ENCODE results near the gene PALD1. TPM values are rescaled to one million over a fixed set of nuclear protein-coding genes. Genes with fewer than 3 reads are reported as not detected.

Gene PALD1
- total RNA-seq (2014; rRNA removed; shearing (Covaris generic)): 1.8 and 2.0 TPM in 2 replicates
- polyA plus RNA-seq (2015; cell fraction: cytosol; rRNA removed): 1.9 and 3.0 TPM in 2 replicates
- 4.3 and 6.6 TPM in 2 replicates for polyA plus RNA-seq (2015; cell fraction: nucleus; rRNA removed)

DNA sequence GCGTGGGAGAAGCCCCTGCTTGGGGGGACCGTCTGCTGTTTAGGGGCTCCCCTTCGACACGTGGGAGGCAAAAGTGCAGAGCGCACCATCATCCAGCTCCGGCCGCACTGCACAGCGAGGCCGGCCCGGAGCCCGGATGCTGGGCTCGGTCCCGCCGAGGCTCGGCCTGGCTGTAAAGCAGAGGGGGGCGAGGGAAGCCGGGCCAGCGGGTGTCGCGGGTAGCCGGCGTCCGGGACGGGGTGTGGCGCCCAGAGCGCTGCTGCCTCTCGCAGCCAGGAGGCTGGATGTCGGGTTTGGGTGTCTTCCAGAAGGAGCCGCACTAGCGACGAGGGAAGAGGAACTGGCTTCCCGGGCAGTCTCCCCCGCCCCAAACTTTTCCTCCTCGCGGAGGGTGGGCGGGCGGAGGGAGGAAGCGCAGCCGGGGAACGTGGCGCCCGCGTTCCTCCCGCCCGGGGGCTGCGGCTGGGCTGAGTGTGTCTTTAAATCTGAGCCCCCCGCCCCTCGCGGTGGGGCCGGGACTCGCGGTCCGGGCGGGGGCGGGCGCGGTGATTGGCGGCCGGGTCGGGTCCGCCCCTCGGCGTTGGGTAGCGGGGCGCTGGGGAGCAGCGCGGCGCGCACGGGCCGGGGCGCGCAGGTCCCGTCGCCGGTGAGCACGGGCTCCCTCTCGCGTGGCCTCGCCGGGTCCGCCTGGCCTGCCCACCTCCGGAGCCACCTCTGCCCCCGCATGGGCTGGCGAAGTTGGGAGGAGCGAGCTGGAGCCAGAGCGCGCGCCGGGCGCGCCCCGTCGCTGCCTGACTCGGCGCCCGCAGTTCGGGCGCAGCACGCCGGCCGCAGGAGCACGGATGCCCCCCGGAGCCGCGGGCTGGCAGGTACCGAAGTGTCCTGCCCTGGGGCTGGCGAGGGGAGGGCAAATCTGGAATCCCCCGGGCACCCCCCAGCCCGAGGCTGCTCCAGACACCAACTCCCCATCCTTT lies at the start of gene PALD1:
Gene PALD1 (plus strand): TSS at position 577 of the 974 bp plus-strand sequence. CDS start 47,185 bp downstream, outside the sequence.
- in situ Hi-C loops (cut with HindIII; ENCODE audit: low pct_unique_long_range_greater_than_20kb, low sequenced_read_pairs): no loop called here
- peak; percentile 7 for DNase-seq (ENCODE audit: low read depth, low spot score)

- DNase-seq (ENCODE audit: low read depth, low spot score): peak; percentile 26
- in situ Hi-C loops (cut with HindIII; ENCODE audit: low pct_unique_long_range_greater_than_20kb, low sequenced_read_pairs): no loop called here
Measured at GRCh38 chr10:70430493-70431445, 47.8 kb upstream of the PALD1 start.

DNA sequence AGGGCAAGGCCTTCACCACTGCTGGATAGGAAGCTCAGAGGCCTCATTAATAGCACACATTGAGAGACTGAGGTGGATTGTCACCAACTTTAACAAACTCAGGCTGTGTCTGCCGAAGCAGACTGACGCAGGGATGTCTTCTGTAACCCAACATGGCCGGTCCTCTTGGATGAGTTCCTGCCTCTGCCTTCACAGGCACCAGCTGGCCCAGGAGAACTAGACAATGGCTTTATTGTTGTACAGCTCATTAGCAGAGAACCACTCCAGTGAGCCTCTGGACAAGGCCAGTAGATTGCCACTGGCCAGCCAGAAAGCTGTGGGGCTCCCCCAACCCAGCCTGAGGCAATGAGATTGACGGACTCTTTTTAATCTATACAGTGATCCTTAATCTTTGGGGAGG lies 46.5 kb upstream of the PALD1 start:
- in situ Hi-C loops (cut with HindIII; ENCODE audit: low pct_unique_long_range_greater_than_20kb, low sequenced_read_pairs): no loop called here
- peak; percentile 64 for DNase-seq (ENCODE audit: low read depth, low spot score)

- no peak for DNase-seq (ENCODE audit: low read depth, low spot score)
- in situ Hi-C loops (cut with HindIII; ENCODE audit: low pct_unique_long_range_greater_than_20kb, low sequenced_read_pairs): no loop called here
Measured at GRCh38 chr10:70432561-70433263, 45.9 kb upstream of the PALD1 start.

GRCh38 chr10:70433581-70434280 lies 44.8 kb upstream of the PALD1 start:
- in situ Hi-C loops (cut with HindIII; ENCODE audit: low pct_unique_long_range_greater_than_20kb, low sequenced_read_pairs): no loop called here
- no peak for DNase-seq (ENCODE audit: low read depth, low spot score)

GRCh38 chr10:70435241-70436085 lies 43.1 kb upstream of the PALD1 start:
- no peak for DNase-seq (ENCODE audit: low read depth, low spot score)
- in situ Hi-C loops (cut with HindIII; ENCODE audit: low pct_unique_long_range_greater_than_20kb, low sequenced_read_pairs): no loop called here

- no peak for DNase-seq (ENCODE audit: low read depth, low spot score)
- in situ Hi-C loops (cut with HindIII; ENCODE audit: low pct_unique_long_range_greater_than_20kb, low sequenced_read_pairs): no loop called here
Measured at GRCh38 chr10:70437721-70438120, 40.8 kb upstream of the PALD1 start.

DNA sequence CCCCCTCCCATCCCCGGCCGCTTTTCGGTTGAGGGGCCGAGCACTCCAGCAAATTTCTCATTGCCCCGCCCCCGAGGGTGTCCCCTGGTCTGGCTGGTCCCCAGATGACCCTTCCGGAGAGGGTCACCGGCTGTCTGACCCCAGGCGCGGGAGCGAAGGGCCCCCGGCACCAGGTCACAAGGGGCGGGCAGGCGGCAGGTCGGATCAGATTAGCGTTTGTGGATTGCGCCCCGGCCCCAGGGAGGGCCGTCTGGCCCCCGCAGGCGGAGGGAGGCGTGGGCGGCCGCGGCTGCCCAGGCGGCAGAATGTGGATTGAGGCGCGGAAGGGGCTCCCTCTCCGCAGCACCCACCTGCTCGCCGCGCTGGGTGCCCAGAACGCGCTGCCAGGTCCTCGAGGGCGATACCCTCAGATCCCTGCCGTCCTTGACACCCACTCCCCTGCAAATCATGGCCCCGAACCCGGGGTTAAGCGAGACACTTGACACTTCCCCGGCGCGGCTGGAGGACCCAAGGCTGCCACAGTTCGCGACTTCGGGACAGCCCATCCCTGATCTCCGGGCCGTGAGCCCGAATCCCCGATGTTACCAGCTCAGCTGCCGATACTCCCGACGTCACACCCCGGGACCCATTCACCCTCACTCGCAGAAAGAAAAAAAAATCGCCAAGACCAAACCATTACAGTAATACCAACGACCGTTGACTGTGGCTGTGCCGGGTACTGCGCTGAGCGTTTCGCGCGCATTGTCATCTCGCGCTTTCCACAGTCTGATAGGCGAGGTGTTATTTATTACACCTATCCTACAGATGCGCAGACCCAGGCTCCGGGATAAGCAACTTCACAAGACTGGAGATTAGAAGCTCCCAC lies 38.0 kb upstream of the PALD1 start:
- no peak for DNase-seq (ENCODE audit: low read depth, low spot score)
- in situ Hi-C loops (cut with HindIII; ENCODE audit: low pct_unique_long_range_greater_than_20kb, low sequenced_read_pairs): no loop called here

DNA sequence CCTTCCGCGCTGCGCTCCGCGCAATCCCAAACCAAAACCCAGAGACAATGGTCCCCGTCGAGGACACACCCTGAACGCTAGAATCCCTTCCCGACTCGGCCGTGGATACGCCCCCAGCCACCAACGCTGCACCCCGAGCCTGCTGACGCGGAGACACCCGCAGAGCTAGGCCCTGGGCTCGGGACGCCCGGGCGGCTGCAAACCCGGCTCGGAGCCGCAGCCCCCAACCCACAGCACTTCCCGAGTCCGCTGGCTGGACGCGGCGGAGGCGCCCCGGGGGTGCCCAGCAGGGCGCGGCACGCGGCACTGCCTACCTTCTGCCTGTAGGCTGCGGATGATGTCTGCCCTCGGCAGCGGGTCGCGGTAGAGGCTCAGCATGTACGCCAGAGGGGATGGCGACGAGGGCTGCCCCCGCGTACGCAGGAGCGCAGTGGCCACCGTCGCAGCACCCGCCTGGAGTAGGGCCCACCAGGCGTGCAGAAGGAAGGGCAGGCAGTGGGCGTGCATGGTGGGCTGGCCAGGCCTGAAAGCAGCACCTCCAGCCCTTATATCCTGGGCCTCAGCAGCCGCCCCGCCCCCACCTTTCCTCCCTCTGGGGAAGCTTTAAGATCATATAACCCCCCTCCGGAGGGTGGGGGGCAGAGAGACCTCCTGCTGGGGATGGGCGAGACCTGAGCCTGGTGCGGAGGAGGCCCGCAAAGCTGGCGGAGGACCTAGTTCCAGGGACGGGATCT lies 37.2 kb upstream of the PALD1 start, which contains the start of gene NODAL:
Gene NODAL (minus strand): TSS at position 521 of the 734 bp plus-strand sequence. CDS start 14 bp downstream, at position 507.
- DNase-seq (ENCODE audit: low read depth, low spot score): no peak
- in situ Hi-C loops (cut with HindIII; ENCODE audit: low pct_unique_long_range_greater_than_20kb, low sequenced_read_pairs): no loop called here

- DNase-seq (ENCODE audit: low read depth, low spot score): no peak
- in situ Hi-C loops (cut with HindIII; ENCODE audit: low pct_unique_long_range_greater_than_20kb, low sequenced_read_pairs): no loop called here
Measured at GRCh38 chr10:70441895-70442309, 36.7 kb upstream of the PALD1 start.

GRCh38 chr10:70442332-70442988 lies 36.1 kb upstream of the PALD1 start:
- in situ Hi-C loops (cut with HindIII; ENCODE audit: low pct_unique_long_range_greater_than_20kb, low sequenced_read_pairs): no loop called here
- no peak for DNase-seq (ENCODE audit: low read depth, low spot score)

DNA sequence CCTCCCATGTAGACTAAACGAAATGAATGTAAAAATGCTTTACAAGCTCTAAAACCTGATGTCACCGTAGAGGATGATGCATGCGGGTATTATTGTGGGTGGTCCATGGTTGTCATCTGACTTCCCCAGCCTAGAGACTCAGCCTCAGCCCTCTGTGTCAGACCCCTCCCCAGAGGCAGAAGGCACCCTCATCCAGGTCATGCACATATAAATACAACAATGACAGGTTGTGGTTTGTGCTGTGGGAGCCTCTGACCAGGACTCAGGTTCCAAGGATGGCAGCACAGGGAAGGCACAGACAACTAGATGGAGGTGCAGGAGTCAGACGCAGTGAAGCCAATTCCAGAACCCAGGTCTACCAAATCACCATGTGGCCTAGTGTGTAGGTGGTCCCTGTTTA lies 33.8 kb upstream of the PALD1 start:
- in situ Hi-C loops (cut with HindIII; ENCODE audit: low pct_unique_long_range_greater_than_20kb, low sequenced_read_pairs): no loop called here

GRCh38 chr10:70445718-70446657 lies 32.6 kb upstream of the PALD1 start:
- in situ Hi-C loops (cut with HindIII; ENCODE audit: low pct_unique_long_range_greater_than_20kb, low sequenced_read_pairs): no loop called here
- DNase-seq (ENCODE audit: low read depth, low spot score): no peak

More for the DNA sequence above, 33.8 kb upstream of the PALD1 start:
- DNase-seq (ENCODE audit: low read depth, low spot score): no peak
